ENCODE results near the gene WDR46. TPM values are rescaled to one million over a fixed set of nuclear protein-coding genes. Genes with fewer than 3 reads are reported as not detected.
"Not testable (repeated sequence)": the region's sequence is repeated elsewhere in the genome, so short reads cannot be mapped to it uniquely, and the experiment has no call there.

The WDR46 gene
- total and polyA plus RNA-seq, 2 of the 8 experiments (the other 6 are each of a cell fraction or from before 2014, with no cell fraction given) = 69.7 to 91.0 TPM

DNA sequence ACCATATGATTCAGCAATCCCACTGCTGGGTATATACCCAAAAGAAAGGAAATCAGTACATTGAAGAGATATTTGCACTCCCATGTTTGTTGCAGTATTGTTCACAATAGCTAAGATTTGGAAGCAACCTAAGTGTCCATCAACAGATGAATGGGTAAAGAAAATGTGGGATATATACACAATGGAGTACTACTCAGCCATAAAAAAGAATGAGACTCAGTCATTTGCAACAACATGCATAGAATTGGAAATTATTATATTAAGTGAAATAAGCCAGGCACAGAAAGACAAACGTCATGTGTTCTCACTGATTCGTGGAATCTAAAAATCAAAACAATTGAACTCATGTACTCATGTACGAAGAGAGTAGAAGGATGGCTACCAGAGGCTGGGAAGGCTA lies 26.5 kb downstream of the WDR46 start:
- not testable (repeated sequence) for H2BK20ac ChIP-seq (ENCODE audit: low read length); H4K91ac ChIP-seq (replicated peaks; ENCODE audit: insufficient read length, low read length); H2BK5ac ChIP-seq (ENCODE audit: low read depth, low read length); H2AK5ac ChIP-seq (ENCODE audit: low read depth, low read length); H3K9me3 ChIP-seq (ENCODE audit: insufficient read depth in 2 of 2, low read depth in 1 of 2, low read length in 1 of 2); H4K8ac ChIP-seq (ENCODE audit: extremely low read depth, insufficient read depth, low read length); H3K23ac ChIP-seq (ENCODE audit: insufficient read length); H3K4ac ChIP-seq (replicated peaks; ENCODE audit: insufficient read length, low read depth, low read length); H3K27me3 ChIP-seq (replicated peaks in 1 of 4; ENCODE audit: control insufficient read depth in 3 of 4, extremely low read depth in 1 of 4, insufficient read depth in 3 of 4, low read length in 3 of 4); H3K23me2 ChIP-seq (ENCODE audit: low read depth, low read length); H3K79me2 ChIP-seq (ENCODE audit: control insufficient read depth in 1 of 2, insufficient read depth in 2 of 2, low read length in 2 of 2); H2BK120ac ChIP-seq (replicated peaks; ENCODE audit: low read depth, low read length); H2BK15ac ChIP-seq (ENCODE audit: low read length); H3K79me1 ChIP-seq (ENCODE audit: low read depth, low read length); H2AFZ ChIP-seq (ENCODE audit: low read length); H3K4me3 ChIP-seq (ENCODE audit: extremely low read depth in 1 of 4, insufficient read depth in 2 of 4, low read depth in 3 of 4, low read length in 4 of 4); H3K4me2 ChIP-seq (ENCODE audit: insufficient read depth in 1 of 2, low read depth in 2 of 2, low read length in 2 of 2); H3K9ac ChIP-seq (replicated peaks in 1 of 4; ENCODE audit: extremely low read depth in 1 of 4, low read depth in 3 of 4, low read length in 3 of 4); H4K5ac ChIP-seq (ENCODE audit: insufficient read length, low read depth, low read length); H3K27ac ChIP-seq (ENCODE audit: low read depth, low read length); H3K4me1 ChIP-seq (replicated peaks in 1 of 4; ENCODE audit: control insufficient read depth in 3 of 4, insufficient read depth in 4 of 4, low read length in 3 of 4); H3K56ac ChIP-seq (replicated peaks; ENCODE audit: insufficient read length, low read depth, low read length); H3K14ac ChIP-seq (ENCODE audit: insufficient read length); FAIRE-seq; H2BK12ac ChIP-seq (ENCODE audit: low read depth, low read length); H3K18ac ChIP-seq (ENCODE audit: extremely low read depth, low read length); DNase-seq (ENCODE audit: low read depth in 1 of 2, low spot score in 2 of 2); H4K20me1 ChIP-seq (replicated peaks in 1 of 2; ENCODE audit: control insufficient read depth in 1 of 2, insufficient read depth in 2 of 2, low read length in 2 of 2)
- ChIA-PET CTCF (ENCODE audit: partially characterized antibody) (interaction anchor here (0.5 to 0.7 kb wide), 2 partner anchors 27 to 346 kb away, joined by 3 read pairs; no protein-coding TSS in a partner anchor), POLR2A (ENCODE audit: partially characterized antibody) (interaction anchor here (1.2 to 4.2 kb wide), 3 partner anchors 10 to 101 kb away, joined by 3 to 26 read pairs (median 18); partner anchors contain the start of genes RPS18 and VPS52)
- peaks cover 8 to 40% (median 18%) of the 10 kb centered on the region in 4 experiments; a peak in 6 of 8 replicates for H3K36me3 ChIP-seq (ENCODE audit: control insufficient read depth in 2 of 4, insufficient read depth in 4 of 4, low read length in 3 of 4)
- WGBS, 2 experiments (ENCODE audit: extremely low coverage in 1 of 2, insufficient coverage in 1 of 2, insufficient read length in 1 of 2, insufficient replicate concordance in 2 of 2, low coverage in 1 of 2, low lambda C conversion rate in 2 of 2, missing lambda C conversion rate in 1 of 2) = 87% methylated on average over 3 of the region's 3 CpGs; no CpG with 5 or more reads in 1 of the 2 experiments
